Liver (tissue), 2 donors: ENCODE results near the gene EXOC3L1.

Experiments
- CTCF ChIP-seq: fragments of 150-350 bp; IDR thresholded peaks from 2 replicates; pipeline ENCODE4 v1.5.1; 2017; ENCODE audit warnings: improper control_type of control experiment, low read depth, low read length; ENCODE audit not compliant: missing input control
- MAX ChIP-seq: IDR thresholded peaks from 2 replicates; pipeline ENCODE4 v1.6.1; 2016; ENCODE audit warnings: antibody characterized with exemption
- donor health status: healthy.

GRCh38 chr16:67190448-67191399 lies 788 bp upstream of the EXOC3L1 start:
- TF ChIP-seq CTCF (no peak), MAX (no peak)
